SHP77 (cell line): ENCODE data around the gene TRIAP1.
"Not testable (repeated sequence)": the region's sequence is repeated elsewhere in the genome, so short reads cannot be mapped to it uniquely, and the experiment has no call there.

Experiments
- DNase-seq, 2 experiments: peaks; one replicate each; lab custom pipeline; 2025; lab: John Stamatoyannopoulos, UW

TRIAP1 gene

GRCh38 chr12:120468821-120469449 lies 22.8 kb upstream of the TRIAP1 start:
- peak in 1 of 2 experiments; percentile 58 for DNase-seq

GRCh38 chr12:120468325-120468820 lies 22.2 kb upstream of the TRIAP1 start:
- peak in 1 of 2 experiments; percentile 47 for DNase-seq

DNA sequence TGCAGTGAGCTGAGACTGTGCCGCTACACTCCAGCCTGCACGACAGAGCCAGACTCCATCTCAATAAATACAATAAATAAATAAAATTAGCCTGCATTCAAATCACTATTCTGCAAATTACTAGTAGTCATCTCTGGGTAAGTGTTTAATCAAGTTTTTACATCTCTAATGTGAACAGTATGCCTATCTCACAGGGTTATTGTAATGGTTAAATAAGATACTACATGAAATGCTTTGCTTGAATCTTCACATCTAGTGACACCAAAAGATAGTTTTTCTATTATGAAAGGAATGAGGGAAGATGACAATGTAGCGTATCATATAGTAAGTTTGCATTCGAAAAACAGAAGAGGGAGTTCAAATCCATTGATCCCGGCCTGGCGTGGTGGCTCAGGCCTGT lies 21.3 kb upstream of the TRIAP1 start:
- DNase-seq, result no peak

DNA sequence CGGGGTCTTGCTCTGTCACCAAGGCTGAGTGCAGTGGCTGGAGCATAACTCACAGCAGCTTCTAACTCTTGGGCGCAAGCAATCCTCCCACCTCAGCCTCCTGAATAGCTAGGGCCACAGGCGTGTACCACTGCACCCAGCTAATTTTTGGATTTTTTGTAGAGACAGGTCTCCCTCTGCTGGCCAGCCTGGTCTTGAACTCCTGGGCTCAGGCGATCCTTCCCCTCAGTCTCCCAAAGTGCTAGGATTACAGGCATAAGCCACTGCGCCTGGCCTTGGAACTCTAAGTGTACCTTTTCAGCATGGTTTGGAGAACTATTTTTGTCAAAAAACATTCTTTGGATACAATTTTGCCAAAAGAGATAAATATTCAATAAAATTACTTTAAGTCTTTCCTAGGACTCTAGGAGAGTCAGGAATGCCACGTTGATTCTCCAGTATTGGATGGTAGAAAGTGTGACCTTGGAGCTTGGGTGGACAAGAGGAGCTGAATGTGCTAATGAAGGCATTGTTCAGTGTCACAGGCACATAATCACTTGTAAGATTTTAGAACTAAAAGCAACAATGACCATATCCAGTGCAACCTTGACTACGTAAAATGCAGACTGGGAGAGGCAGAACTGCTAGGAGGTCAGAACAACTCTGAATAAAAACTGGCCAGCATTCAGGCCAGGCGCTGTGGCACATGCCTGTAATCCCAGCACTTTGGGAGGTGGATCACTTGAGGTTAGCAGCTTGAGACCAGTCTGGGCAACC lies 20.6 kb upstream of the TRIAP1 start:
- peak; percentile 32 to 52 for DNase-seq

GRCh38 chr12:120465756-120466155 lies 19.6 kb upstream of the TRIAP1 start:
- DNase-seq, result no peak

DNA sequence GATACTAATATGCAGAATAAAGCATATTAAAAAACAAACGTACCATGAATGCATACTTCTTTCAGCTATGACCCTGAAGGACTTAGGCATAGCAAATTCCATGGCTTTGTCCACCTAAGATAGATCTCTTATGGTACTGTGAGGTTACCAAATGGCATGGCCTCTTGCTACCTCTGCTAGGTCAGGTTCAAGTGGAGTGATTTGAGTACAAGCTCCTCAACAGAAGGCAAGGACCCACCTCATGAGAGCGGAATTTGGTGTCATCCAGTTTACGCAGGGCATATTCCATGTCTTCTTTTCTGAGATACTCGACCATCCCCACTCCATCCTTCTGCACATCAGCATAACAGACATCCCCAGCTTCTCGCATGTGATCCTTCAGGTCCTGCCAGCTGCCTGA lies 17.5 kb upstream of the TRIAP1 start:
- no peak for DNase-seq

DNA sequence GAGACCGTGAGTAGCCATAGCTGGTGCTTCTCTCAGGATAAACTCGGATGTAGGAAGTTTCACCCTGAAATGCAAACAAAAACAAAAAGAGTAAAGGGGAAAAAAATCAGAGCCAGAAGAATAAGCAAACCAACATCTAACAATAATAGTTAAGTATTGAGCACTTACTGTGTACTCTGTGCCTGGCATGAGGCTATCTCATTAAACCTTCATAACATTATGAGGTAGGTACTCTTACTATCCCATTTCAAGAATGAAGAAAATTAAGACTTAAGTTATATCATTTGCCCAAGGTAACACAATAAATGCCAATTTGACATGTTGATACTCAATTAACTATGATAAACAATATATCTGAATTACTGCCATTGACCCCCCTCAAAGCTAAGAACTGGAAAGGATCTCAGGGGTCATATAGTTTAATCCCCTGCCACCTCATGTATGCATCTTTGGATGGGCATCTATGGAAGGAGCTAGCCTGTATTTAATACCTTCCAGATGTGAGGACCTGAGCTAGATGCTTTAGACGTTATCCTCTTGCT lies 16.0 kb upstream of the TRIAP1 start:
- no peak for DNase-seq

- no peak for DNase-seq
These were observed 14.0 kb upstream of the TRIAP1 start for GRCh38 chr12:120460157-120460556.

GRCh38 chr12:120457133-120457532 lies 10.9 kb upstream of the TRIAP1 start:
- DNase-seq, result no peak

- DNase-seq, result no peak
These were observed 9.1 kb upstream of the TRIAP1 start for GRCh38 chr12:120455302-120455701.

- DNase-seq, result peak; percentile 39 to 40
These were observed 7.8 kb upstream of the TRIAP1 start for GRCh38 chr12:120453977-120454376.

DNA sequence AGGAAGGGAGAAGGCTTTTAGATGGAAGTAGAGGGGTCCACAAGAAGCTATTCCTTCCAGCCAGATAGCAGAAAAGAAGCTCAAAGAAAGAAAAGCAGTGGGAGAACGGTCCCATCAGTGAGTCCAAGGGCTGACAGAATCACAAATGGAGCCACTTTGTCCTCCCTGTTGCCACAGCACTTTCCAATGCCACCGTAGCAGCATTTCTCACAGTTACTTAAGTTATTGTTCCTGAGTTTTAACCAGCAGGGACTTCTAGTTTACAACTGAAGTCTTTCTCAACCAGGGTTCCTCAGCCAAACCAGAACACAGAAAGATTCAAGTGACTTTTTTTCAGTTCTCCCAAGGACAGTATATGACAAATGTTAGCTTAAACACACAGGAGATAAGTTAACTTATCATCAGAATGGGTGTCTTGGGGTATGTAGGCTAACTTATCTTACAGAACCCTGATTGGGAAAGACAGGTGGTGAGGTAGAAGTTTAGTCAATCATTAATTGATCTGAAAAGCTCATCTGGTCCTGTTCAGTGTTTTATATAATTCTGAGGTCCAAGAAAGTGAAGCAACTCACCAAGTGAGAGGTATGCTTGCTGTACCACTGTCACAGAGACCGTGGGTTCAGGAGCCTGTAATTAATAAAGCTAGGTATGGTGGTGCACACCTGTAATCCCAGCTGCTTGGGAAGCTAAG lies 7.0 kb upstream of the TRIAP1 start:
- DNase-seq, result no peak

GRCh38 chr12:120452524-120452923 lies 6.3 kb upstream of the TRIAP1 start:
- not testable (repeated sequence) for DNase-seq

- DNase-seq, result no peak
These were observed 1.8 kb upstream of the TRIAP1 start for GRCh38 chr12:120447992-120448391.

GRCh38 chr12:120446844-120447178 lies 627 bp upstream of the TRIAP1 start:
- not testable (repeated sequence) for DNase-seq

- DNase-seq, result no peak
These were observed 1.5 kb downstream of the TRIAP1 start for GRCh38 chr12:120444676-120445075.

DNA sequence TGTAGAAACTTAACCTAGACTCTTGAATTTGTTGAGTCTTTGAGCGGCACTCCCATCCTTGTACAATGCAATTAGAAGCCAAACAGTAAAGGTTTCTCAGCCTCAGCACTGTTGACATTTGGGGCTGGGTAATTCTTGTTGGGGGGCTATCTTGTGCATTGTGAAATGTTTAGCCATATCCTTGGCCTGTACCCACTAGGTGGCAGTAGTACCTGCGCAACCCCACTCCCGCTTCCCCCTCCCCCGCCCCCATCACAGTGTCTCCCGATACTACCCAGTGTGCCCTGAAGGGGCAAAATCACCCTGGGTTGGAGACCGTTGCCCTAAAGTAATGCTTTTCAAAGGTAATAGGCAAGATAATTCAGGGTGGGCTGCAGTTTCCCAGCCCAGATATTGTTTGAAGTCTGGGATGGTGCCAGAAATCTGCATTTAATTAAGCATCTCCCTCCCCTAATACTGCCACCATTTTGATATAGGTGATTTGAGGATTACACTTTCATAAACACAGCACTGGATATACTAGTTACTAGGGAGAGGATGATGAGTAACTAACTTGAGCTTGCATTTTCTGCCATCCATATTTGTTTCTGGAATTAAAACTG lies 6.4 kb downstream of the TRIAP1 start:
- DNase-seq, result peak; percentile 59 to 83

GRCh38 chr12:120438495-120439198 lies 7.5 kb downstream of the TRIAP1 start:
- no peak for DNase-seq

DNA sequence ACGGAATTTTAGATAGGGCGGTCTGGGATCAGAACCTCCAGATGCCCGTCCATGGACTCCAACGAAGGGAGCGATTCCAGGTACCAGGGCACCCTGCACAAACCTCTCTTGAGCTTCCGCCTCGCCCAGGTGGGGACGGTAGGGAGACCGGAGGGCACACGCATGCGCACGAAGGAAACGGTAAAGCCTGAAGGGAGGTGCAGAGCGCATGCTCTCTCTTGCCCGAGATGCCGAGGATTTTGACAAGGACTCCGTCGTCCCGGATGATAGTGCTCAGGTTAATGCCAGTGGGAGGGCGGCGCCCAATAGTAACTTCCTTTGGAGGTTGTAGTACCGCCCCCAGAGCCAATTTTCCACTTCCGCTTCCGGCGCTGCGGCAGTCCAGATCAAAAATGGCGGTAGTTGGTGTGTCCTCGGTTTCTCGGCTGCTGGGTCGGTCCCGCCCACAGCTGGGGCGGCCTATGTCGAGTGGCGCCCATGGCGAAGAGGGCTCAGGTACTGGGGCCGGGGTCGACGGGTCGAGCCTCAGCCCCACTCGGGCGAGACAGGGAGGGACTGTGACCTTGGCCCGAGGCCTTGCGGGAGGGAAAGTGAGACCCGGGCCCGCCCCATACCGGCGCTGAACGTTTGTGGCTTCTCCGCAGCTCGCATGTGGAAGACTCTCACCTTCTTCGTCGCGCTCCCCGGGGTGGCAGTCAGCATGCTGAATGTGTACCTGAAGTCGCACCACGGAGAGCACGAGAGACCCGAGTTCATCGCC lies 8.3 kb downstream of the TRIAP1 start, which contains the start of gene COX6A1:
TSS of gene COX6A1 (plus strand) at position 379 of the 760 bp plus-strand sequence. CDS start at position 393, 14 bp downstream.
- peak; percentile 100 for DNase-seq

- DNase-seq, result no peak
These were observed 13.2 kb downstream of the TRIAP1 start for GRCh38 chr12:120432772-120433525.
